Stomach (tissue), 9 donors: ENCODE measurements around the gene VPS45. TPM values are rescaled to one million over a fixed set of nuclear protein-coding genes. Genes with fewer than 3 reads are reported as not detected.

Experiments used
- DNase-seq, 2 donors: peaks; one replicate each; pipeline versions ENCODE4 v3.0.0 to v3.0.0-alpha.2; 2013 to 2019
- H3K27ac ChIP-seq, 5 donors: fragments of 200-600 bp in 4 of 5; sonication (generic) in 4 of 5; one replicate each; pipeline ENCODE4 v1.5.1; 2013 to 2019; ENCODE audit warnings: mild to moderate bottlenecking in 1 of 5, moderate library complexity in 1 of 5
- H3K27me3 ChIP-seq, 3 donors: fragments of 200-600 bp; sonication (generic); one replicate each; pipeline ENCODE4 v1.5.1; 2017 to 2019; ENCODE audit warnings: mixed run types in 1 of 3
- H3K36me3 ChIP-seq, 4 donors: fragments of 200-600 bp; sonication (generic); 1 replicate in 3 of 4; 2 replicates in 1 of 4; pipeline ENCODE4 v1.5.1; 2016 to 2019
- H3K4me1 ChIP-seq, 4 donors: fragments of 200-600 bp; sonication (generic); one replicate each; pipeline ENCODE4 v1.5.1; 2016 to 2019
- H3K4me3 ChIP-seq, 4 donors: fragments of 200-600 bp; sonication (generic) in 3 of 4; one replicate each; pipeline ENCODE4 v1.5.1; 2016 to 2019; ENCODE audit warnings: mild to moderate bottlenecking in 1 of 4
- H3K9me3 ChIP-seq, 4 donors: fragments of 200-600 bp; sonication (generic); one replicate each; pipeline ENCODE4 v1.5.1; 2016 to 2019
- CTCF ChIP-seq, 7 experiments: fragments of 450-650 bp in 4 of 7; fragments of 200-600 bp in 3 of 7; sonication (generic) in 3 of 7; IDR thresholded peaks; one replicate each; pipeline ENCODE4 v1.5.1; 2016 to 2019; ENCODE audit warnings: antibody characterized with exemption in 7 of 7, control low read depth in 2 of 7, mild to moderate bottlenecking in 1 of 7
- EP300 ChIP-seq: sonication (generic); formaldehyde crosslinking; IDR thresholded peaks from one replicate; pipeline ENCODE4 v1.6.1; 2017; ENCODE audit warnings: antibody characterized with exemption
- POLR2A ChIP-seq, 4 donors: fragments of 450-650 bp; IDR thresholded peaks; one replicate each; pipeline ENCODE4 v1.6.1; 2016; ENCODE audit warnings: antibody characterized with exemption in 4 of 4, control low read depth in 2 of 4, mild to moderate bottlenecking in 1 of 4, moderate library complexity in 1 of 4
- POLR2AphosphoS5 ChIP-seq, 3 donors: sonication (generic); formaldehyde crosslinking; IDR thresholded peaks; one replicate each; pipeline ENCODE4 v1.6.1; 2016; ENCODE audit warnings: antibody characterized with exemption in 3 of 3
- WGBS, 5 donors: extraction: QIAGEN DNeasy Blood & Tissue Kit in 3 of 5; methylation state at CpG; one replicate each; pipeline versions ENCODE4 v1.1.5 to v1.1.7; 2013 to 2018; 5-methylcytosine and 5-hydroxymethylcytosine counted together
- intact Hi-C: fragments of 100-400 bp; cut with DNase I; formaldehyde crosslinking; loops from one replicate; pipeline ENCODE4 v1.15.1; 2023; ENCODE audit warnings: low total_unique reads
- polyA plus RNA-seq, 3 donors: library from polyadenylated mRNA; stranded (reverse); fragments of 200-250 nt; gene quantifications; one replicate each; pipeline ENCODE4 v1.2.3, GENCODE V29; 2013
- total RNA-seq, 5 donors: library from RNA; depleted of rRNA; stranded (reverse); fragments of >200 nt; gene quantifications; one replicate each; pipeline versions ENCODE4 v1.1.0 to v1.2.3, GENCODE V29; 2014 to 2016
- donor health status: healthy with polysubstance abuse.
- donor health status: Bipolar disorder and iron deficiency.
- donor health status: healthy.

The VPS45 gene
- total and polyA plus RNA-seq, 8 donors, result 13.3 to 69.9 (median 30.5) TPM

DNA sequence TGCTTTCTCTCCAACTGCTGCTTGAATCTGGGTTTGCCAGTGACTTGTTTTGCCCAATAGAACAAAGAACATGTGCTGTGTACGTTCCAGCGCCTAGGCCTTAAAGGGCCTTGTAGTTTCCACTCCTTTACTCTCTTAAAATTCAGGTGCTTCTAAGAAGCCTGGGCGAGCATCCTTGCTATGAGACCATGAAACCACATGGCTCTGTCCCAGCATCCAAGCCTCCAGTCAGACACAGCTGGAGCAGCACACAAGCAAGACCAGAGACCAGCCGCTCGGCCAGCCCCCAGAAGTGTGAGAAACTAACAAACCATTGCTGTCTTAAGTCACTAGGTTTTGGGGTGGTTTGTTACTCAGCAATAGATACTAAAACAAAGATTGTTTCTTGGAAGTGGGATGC is 97.2 kb downstream of the VPS45 start:
- intact Hi-C loops, result no loop called here
- Histone ChIP-seq H3K27me3 (no peaks in the 10 kb centered on the region), H3K4me1 (peaks cover 28 to 78% (median 49%) of the 10 kb centered on the region in 4 donors), H3K4me3 (no peak overlapping the region), H3K27ac (peak overlapping the region in 4 of 5 donors; percentile 91 to 98 (median 92)), H3K9me3 (no peaks in the 10 kb centered on the region), H3K36me3 (peaks cover 0 to 4% (median 1%) of the 10 kb centered on the region in 4 donors)
- WGBS, 5 donors, result 81 to 89% (median 85%) methylated on average over 5 of the region's 5 CpGs
- DNase-seq, result peak in 1 of 2 donors; percentile 27
- TF ChIP-seq POLR2AphosphoS5 (IDR thresholded peaks at IDR 0.05) (no peak), EP300 (no peak), POLR2A (IDR thresholded peaks at IDR 0.05) (no peak), CTCF (IDR thresholded peaks at IDR 0.05) (no peak)

DNA sequence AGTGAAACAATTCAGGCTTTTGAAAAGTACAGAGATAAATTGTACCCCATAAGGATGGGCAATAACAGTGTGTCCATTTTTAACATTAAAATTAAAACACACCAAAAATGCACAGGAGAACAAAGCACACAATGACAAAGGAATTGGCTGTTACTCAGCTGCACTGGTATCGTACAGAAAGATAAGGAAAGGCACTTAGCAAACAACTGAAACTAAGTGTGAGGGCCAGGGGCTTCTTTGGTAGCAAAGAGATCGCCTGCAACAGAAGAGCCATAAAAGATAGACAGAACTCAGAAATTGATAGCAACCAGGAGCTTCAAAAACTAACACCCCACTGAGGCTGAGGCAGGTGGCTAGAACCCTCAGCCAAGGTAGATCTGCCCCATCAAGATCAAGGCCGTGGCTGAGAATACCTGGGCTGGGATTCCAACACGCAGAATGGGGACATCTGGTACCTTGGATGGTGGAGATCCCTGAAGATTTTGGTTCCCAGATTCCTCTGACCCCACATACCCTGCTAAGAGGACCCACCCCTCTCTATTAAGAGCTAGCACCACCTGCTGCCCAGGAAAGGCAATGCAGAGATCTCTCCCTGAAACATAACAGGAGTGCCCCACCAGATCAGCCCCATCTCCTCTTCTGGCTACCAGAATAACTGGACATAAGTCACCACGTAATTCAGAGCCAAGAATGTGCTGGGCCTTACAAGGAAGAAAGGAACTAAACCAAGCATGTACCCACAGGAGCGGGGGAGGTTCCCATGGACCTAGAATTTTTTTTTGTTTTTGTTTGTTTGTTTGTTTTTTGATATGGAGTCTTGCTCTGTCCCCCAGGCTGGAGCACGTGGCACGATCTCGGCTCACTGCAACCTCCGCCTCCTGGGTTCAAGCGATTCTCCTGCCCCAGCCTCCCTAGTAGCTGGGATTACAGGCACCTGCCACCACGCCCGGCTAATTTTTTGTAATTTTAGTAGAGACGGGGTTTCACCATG is 98.3 kb downstream of the VPS45 start:
- Histone ChIP-seq H3K4me1 (peaks cover 23 to 66% (median 44%) of the 10 kb centered on the region in 4 donors), H3K9me3 (no peaks in the 10 kb centered on the region), H3K4me3 (no peak overlapping the region), H3K27me3 (no peaks in the 10 kb centered on the region), H3K27ac (peak overlapping the region; percentile 23 to 98 (median 91)), H3K36me3 (no peaks in the 10 kb centered on the region)
- TF ChIP-seq EP300 (no peak), POLR2AphosphoS5 (IDR thresholded peaks at IDR 0.05) (no peak), CTCF (IDR thresholded peaks at IDR 0.05) (peak in 5 of 7 experiments; percentile 41 to 61 (median 47)), POLR2A (IDR thresholded peaks at IDR 0.05) (no peak)
- WGBS, 5 donors, result 41 to 65% (median 57%) methylated on average over 12 to 14 of the region's 14 CpGs
- DNase-seq, result peak; percentile 53 to 73
- intact Hi-C loops, result no loop called here

GRCh38 chr1:150168960-150169601 is 101.5 kb downstream of the VPS45 start:
- no peak overlapping the region for H3K4me3 ChIP-seq
- peak; percentile 75 to 86 for DNase-seq
- no peaks in the 10 kb centered on the region for H3K27me3 ChIP-seq
- WGBS, 5 donors, result 8 to 16% (median 11%) methylated on average over 6 of the region's 6 CpGs
- H3K9me3 ChIP-seq, result no peaks in the 10 kb centered on the region
- TF ChIP-seq POLR2A (IDR thresholded peaks at IDR 0.05), result no peak
- peak in 5 of 7 experiments; percentile 61 to 84 (median 71) for TF ChIP-seq CTCF (IDR thresholded peaks at IDR 0.05)
- peak; percentile 21 to 63 (median 54) for TF ChIP-seq POLR2AphosphoS5 (IDR thresholded peaks at IDR 0.05)
- peaks cover under 1 to 35% (median 18%) of the 10 kb centered on the region in 4 donors for H3K4me1 ChIP-seq
- intact Hi-C loops, result no loop called here
- no peaks in the 10 kb centered on the region for H3K36me3 ChIP-seq
- H3K27ac ChIP-seq, result no peak overlapping the region

DNA sequence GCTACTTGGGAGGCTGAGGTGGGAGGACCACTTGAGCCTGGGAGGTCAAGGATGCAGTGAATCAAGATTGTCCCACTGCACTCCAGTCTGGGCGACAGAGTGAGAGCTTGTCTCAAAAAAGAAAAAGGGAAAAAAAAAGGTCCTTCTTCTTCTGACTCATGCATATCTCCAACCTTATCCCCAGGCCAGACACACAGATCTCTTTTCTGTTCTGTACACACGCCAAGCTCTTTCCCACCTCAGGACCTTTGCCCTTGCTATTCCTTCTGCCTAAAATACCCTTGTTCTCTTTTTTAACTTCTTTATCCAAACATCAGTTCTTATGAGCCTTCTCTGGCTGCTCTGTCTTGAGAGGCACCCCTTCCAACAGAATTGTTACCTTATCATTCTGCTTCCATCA is 104.2 kb downstream of the VPS45 start:
- intact Hi-C loops, result loop anchor here (10.0 kb wide), 2 partner anchors 87 to 207 kb away; no protein-coding TSS in a partner anchor
- Histone ChIP-seq H3K4me3 (no peak overlapping the region), H3K4me1 (peaks cover 0 to 9% (median 3%) of the 10 kb centered on the region in 4 donors), H3K27ac (no peak overlapping the region), H3K27me3 (no peaks in the 10 kb centered on the region), H3K9me3 (no peaks in the 10 kb centered on the region), H3K36me3 (no peaks in the 10 kb centered on the region)
- TF ChIP-seq POLR2A (IDR thresholded peaks at IDR 0.05) (no peak), POLR2AphosphoS5 (IDR thresholded peaks at IDR 0.05) (no peak), CTCF (IDR thresholded peaks at IDR 0.05) (no peak), EP300 (no peak)
- WGBS, 5 donors, result 68 to 87% (median 79%) methylated on average over 2 of the region's 2 CpGs
- DNase-seq, result no peak
